ENCODE data around the gene IGF1R.

IGF1R gene

GRCh38 chr15:98838387-98839259 is 190.3 kb downstream of the IGF1R start:
- DNase-seq (ENCODE audit: low read depth) = no peak
- H3K4me3 ChIP-seq (ENCODE audit: low read depth, low read length) = no peak overlapping the region
- no peak for TF ChIP-seq CTCF (IDR thresholded peaks at IDR 0.05; ENCODE audit: insufficient read depth, low read depth, low read length, missing control alignments)

- no peak for TF ChIP-seq CTCF (IDR thresholded peaks at IDR 0.05; ENCODE audit: insufficient read depth, low read depth, low read length, missing control alignments)
- DNase-seq (ENCODE audit: low read depth) = no peak
Observed at GRCh38 chr15:98840053-98840452, 191.7 kb downstream of the IGF1R start.

GRCh38 chr15:98841419-98841970 is 193.2 kb downstream of the IGF1R start:
- TF ChIP-seq CTCF (IDR thresholded peaks at IDR 0.05; ENCODE audit: insufficient read depth, low read depth, low read length, missing control alignments) = no peak
- no peak for DNase-seq (ENCODE audit: low read depth)
- no peak overlapping the region for H3K4me3 ChIP-seq (ENCODE audit: low read depth, low read length)

More at GRCh38 chr15:98840053-98840452, 191.7 kb downstream of the IGF1R start:
- no peak overlapping the region for H3K4me3 ChIP-seq (ENCODE audit: low read depth, low read length)

- DNase-seq (ENCODE audit: low read depth) = no peak
- no peak overlapping the region for H3K4me3 ChIP-seq (ENCODE audit: low read depth, low read length)
- no peak for TF ChIP-seq CTCF (IDR thresholded peaks at IDR 0.05; ENCODE audit: insufficient read depth, low read depth, low read length, missing control alignments)
Observed at GRCh38 chr15:98842192-98842972, 194.0 kb downstream of the IGF1R start.

- no peak for DNase-seq (ENCODE audit: low read depth)
- TF ChIP-seq CTCF (IDR thresholded peaks at IDR 0.05; ENCODE audit: insufficient read depth, low read depth, low read length, missing control alignments) = no peak
- H3K4me3 ChIP-seq (ENCODE audit: low read depth, low read length) = no peak overlapping the region
Observed at GRCh38 chr15:98842973-98843285, 194.6 kb downstream of the IGF1R start.

GRCh38 chr15:98843844-98844243 is 195.5 kb downstream of the IGF1R start:
- no peak for TF ChIP-seq CTCF (IDR thresholded peaks at IDR 0.05; ENCODE audit: insufficient read depth, low read depth, low read length, missing control alignments)
- DNase-seq (ENCODE audit: low read depth) = no peak

More at GRCh38 chr15:98843844-98844243, 195.5 kb downstream of the IGF1R start:
- no peak overlapping the region for H3K4me3 ChIP-seq (ENCODE audit: low read depth, low read length)

All from GM12865 (cell line).